ENCODE results near the gene BCCIP.

Gene BCCIP

DNA sequence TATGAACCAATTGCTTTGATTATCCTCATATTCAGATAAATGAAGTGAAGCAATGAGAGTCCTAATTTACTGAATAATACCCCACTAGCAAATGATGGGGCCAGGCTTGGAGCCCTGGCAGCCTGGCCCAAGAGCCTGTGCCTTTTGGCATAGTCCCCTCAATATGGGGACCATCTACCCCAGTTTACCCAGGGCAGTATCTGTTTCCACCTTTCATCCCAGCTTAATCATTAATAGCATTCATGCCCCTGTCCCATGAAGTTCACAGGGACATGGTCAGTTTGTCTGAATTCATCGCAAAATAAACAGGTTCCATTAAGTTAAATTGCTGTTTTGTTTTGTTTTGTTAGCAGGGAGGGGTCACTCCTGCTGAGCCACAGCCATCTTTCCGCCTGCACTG, 25.5 kb downstream of the BCCIP start:
- H3K4me3 ChIP-seq (ENCODE audit: low read depth, low read length): no peak overlapping the region
- H3K9me3 ChIP-seq (ENCODE audit: severe bottlenecking): no peaks in the 10 kb centered on the region
- TF ChIP-seq, protein P1, sequence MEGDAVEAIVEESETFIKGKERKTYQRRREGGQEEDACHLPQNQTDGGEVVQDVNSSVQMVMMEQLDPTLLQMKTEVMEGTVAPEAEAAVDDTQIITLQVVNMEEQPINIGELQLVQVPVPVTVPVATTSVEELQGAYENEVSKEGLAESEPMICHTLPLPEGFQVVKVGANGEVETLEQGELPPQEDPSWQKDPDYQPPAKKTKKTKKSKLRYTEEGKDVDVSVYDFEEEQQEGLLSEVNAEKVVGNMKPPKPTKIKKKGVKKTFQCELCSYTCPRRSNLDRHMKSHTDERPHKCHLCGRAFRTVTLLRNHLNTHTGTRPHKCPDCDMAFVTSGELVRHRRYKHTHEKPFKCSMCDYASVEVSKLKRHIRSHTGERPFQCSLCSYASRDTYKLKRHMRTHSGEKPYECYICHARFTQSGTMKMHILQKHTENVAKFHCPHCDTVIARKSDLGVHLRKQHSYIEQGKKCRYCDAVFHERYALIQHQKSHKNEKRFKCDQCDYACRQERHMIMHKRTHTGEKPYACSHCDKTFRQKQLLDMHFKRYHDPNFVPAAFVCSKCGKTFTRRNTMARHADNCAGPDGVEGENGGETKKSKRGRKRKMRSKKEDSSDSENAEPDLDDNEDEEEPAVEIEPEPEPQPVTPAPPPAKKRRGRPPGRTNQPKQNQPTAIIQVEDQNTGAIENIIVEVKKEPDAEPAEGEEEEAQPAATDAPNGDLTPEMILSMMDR (IDR thresholded peaks at IDR 0.05; ENCODE audit: low read depth, low read length): no peak
- no peak overlapping the region for H3K27ac ChIP-seq
- peaks cover 7% of the 10 kb centered on the region for H3K36me3 ChIP-seq
- DNase-seq: no peak
- no peaks in the 10 kb centered on the region for H3K27me3 ChIP-seq (ENCODE audit: insufficient read depth, low read depth, severe bottlenecking)

DNA sequence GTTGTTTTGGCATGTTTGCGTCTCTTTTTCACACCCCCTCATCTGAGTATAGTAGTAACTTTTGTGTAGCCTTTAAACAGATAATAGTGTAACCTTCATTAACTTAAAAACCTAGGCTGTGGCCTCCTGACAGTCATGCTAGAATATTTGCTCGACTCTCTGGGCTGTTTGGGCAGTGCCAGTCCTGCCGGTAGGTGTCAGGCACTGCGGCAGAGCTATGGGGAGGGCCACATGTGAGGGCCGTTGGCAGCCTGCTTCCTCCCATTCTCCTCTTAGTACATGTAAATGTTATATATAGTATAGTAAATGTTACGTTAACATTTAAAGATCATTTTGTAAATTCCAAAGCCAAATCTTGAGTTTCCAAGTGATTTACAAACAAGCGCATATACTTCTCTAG, 26.1 kb downstream of the BCCIP start:
- H3K27ac ChIP-seq: no peak overlapping the region
- no peaks in the 10 kb centered on the region for H3K9me3 ChIP-seq (ENCODE audit: severe bottlenecking)
- no peaks in the 10 kb centered on the region for H3K27me3 ChIP-seq (ENCODE audit: insufficient read depth, low read depth, severe bottlenecking)
- no peak overlapping the region for H3K4me3 ChIP-seq (ENCODE audit: low read depth, low read length)
- DNase-seq: no peak
- H3K36me3 ChIP-seq: peaks cover 7% of the 10 kb centered on the region
- TF ChIP-seq, protein P1 (IDR thresholded peaks at IDR 0.05; ENCODE audit: low read depth, low read length): no peak

DNA sequence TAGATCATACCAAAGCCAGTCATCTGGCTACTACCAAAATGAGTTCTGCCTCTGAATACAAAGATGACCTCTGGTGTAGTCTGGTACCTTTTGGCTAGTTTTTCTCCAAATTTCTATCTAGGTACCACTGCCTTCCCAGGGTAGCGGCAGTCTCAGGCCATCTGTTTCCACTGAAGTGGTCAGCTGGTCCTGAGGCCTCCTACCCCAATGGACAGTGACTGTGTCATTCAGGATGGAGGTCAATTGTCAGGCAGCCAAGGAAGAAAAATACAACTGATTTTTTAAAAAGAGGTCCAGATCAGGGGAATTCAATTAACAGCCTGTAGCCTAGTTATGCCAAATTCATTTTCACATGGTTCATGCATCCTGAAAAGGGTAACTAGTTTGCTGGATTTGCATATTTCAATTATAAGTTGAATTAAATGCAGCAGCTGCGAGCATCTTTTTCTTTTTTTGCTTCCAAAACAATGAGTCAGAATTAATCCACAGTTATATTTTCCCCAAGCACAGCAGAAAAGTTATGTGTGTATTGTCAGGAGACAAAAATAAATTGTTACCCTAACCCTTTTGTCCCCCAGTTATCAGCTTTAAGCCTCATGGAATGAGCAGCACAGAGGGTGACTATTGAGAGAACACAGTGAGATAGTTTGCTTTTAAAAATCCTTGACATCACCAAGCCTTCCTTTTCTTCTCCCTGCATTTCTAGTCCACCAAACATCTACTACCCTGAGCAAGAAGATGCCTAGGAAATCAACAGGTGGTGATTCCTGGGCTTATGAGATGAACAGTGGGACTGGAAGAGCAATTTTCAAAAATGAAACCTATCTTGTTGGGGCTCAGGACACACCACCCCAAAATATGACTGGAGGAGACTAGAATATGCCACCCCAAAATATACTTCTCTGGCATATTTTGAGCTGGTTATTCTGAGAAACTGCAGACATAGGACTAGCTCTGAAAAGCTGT, 27.7 kb downstream of the BCCIP start:
- H3K27me3 ChIP-seq (ENCODE audit: insufficient read depth, low read depth, severe bottlenecking): no peaks in the 10 kb centered on the region
- H3K36me3 ChIP-seq: peaks cover 3% of the 10 kb centered on the region
- H3K4me3 ChIP-seq (ENCODE audit: low read depth, low read length): no peak overlapping the region
- no peaks in the 10 kb centered on the region for H3K9me3 ChIP-seq (ENCODE audit: severe bottlenecking)
- no peak for DNase-seq
- TF ChIP-seq, protein P1 (IDR thresholded peaks at IDR 0.05; ENCODE audit: low read depth, low read length): no peak
- no peak overlapping the region for H3K27ac ChIP-seq

DNA sequence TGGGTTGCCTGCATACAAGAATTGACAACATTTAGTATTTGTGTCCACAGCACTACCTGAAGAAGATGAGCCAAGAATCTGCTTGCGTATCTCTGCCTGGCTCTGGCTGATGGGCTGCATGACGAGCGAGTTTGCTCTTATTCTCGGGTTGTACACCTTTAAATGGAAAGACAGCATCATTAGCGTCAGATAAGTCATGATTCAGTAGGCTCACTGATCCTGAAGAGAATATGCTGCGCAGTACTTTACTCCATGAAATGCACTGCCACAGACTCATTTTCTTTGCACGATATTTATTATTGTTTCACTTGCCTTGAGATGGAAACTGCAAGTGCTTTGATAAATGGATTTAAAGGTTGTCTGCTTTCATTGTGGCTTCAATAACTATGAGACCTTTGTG, 29.1 kb downstream of the BCCIP start:
- Histone ChIP-seq H3K27ac (no peak overlapping the region), H3K4me3 (ENCODE audit: low read depth, low read length) (no peak overlapping the region), H3K36me3 (peaks cover 3% of the 10 kb centered on the region), H3K9me3 (ENCODE audit: severe bottlenecking) (no peaks in the 10 kb centered on the region), H3K27me3 (ENCODE audit: insufficient read depth, low read depth, severe bottlenecking) (no peaks in the 10 kb centered on the region)
- DNase-seq: no peak
- TF ChIP-seq, protein P1 (IDR thresholded peaks at IDR 0.05; ENCODE audit: low read depth, low read length): no peak

DNA sequence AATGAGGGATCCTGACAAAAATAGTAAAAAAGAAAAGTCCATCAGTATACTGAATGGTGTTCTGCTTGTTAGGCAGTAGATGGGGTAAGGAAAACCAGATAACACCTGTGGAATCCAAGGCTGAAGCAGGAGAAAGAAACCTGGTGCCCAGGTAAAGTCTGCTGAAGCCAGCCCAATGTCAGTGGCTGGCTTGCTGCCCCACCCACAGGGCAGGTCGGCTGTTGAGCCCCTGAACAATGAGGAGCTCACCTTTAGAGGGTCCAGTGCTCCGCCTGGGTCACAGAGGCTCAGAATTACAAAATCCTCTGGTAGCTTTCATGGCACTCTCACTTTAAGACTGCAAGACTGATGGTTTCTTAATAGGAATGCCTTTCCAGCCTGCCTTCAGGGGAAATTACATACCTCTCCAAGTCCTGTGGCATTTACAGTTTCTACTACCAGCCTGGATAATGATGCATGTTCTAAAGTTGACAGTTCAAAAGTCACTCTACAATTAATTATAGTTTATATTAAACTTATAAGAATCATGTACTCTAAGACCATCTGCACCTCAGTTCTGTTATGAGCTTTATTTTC, 33.9 kb downstream of the BCCIP start:
- Histone ChIP-seq H3K4me3 (ENCODE audit: low read depth, low read length) (no peak overlapping the region), H3K36me3 (peaks cover 6% of the 10 kb centered on the region; the same call in 1 of the 2 replicates), H3K27ac (no peak overlapping the region), H3K9me3 (ENCODE audit: severe bottlenecking) (no peaks in the 10 kb centered on the region), H3K27me3 (ENCODE audit: insufficient read depth, low read depth, severe bottlenecking) (no peaks in the 10 kb centered on the region)
- no peak for DNase-seq
- TF ChIP-seq, protein P1 (IDR thresholded peaks at IDR 0.05; ENCODE audit: low read depth, low read length): no peak
